CD4-positive, alpha-beta T cell treated with Interleukin-10 for 1 hour (primary cell): Measurements from ENCODE around the gene TMPRSS3.

Experiments
- DNase-seq: peaks from one replicate; pipeline ENCODE4 v3.0.0-alpha.2; 2020

TMPRSS3 gene

DNA sequence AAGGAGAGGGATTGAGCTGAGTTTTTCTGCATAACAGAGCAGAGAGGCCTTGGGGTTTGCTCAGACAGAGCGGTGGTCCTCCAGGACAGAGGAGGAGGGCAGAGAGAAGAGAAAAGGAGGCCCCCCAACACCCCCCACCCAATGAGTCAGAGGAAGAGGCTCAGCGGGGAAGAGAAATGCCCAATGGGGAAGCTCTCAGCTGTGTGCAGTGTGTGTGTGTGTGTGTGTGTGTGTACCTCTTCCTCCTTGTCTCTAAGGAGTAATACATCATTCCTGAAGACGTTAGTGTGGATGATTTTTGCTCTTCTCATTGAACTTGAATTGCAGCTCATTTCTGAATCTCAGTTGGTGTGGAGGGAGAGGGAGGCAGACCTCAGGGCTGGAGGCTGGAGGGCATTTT, 8.7 kb downstream of the TMPRSS3 start:
- no peak for DNase-seq

DNA sequence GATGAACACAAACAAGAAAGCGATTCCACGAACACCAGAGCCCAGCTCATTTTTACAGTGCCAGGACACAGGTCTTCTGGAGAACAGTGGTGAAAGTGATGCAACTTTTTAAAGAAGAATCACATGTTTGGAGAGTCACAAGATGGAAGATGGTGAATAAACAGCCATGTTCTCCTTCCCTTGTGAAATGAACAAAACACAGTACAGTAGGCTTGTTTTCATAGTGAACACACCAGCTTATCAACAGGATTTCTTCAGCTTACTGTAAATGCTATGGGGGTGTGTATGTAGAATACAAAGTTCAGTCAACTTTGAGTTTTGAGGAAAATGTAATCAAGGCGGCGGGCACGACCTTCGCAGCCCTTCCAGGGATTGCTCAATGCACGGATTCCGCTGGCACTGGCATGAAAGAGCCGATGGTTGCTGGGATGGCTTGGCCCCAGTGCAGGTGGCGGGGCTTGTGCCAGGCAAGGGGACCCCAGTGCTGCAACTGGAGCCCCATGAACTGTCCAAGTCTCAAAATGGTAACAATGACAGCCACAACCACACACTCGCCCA, 9.7 kb downstream of the TMPRSS3 start:
- no peak for DNase-seq

DNA sequence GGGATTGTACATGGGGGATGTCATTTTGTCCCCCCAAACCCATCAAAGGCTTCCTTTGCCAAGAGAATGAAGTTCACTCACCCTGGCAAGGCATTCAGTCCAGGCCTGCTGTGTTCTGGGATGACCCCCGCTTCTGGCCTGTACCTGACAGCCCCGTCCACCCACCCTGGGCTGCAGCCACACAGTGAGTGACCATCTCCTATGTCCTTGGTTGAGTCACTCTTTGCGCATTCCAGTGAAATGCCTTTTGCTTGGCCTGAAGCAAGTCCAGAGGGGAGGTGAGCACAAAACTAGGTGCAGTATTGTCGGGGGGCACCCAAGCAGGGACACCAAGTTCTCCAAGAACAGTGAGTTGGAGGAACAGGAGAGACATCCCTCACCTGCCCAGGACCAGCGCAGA, 10.2 kb downstream of the TMPRSS3 start:
- no peak for DNase-seq

DNA sequence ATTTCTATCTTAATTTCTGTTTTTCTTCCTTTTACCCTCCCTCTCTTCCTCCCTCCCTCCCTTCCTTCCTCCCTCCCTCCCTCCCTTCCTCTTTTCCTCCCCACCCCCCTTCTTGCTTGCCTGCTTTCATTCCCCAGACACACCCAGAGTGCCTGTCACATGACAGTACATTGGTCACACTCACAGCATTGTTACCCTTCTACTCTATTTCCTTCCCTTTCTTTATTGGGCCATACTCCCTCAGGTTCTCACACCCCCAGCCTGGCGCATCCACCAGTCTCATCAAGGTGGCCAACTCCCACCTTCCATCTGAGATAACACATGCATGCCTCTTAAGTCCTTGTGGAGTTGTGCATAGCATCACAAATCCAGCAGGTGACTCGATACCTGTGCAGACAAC, 10.9 kb downstream of the TMPRSS3 start:
- DNase-seq: no peak

DNA sequence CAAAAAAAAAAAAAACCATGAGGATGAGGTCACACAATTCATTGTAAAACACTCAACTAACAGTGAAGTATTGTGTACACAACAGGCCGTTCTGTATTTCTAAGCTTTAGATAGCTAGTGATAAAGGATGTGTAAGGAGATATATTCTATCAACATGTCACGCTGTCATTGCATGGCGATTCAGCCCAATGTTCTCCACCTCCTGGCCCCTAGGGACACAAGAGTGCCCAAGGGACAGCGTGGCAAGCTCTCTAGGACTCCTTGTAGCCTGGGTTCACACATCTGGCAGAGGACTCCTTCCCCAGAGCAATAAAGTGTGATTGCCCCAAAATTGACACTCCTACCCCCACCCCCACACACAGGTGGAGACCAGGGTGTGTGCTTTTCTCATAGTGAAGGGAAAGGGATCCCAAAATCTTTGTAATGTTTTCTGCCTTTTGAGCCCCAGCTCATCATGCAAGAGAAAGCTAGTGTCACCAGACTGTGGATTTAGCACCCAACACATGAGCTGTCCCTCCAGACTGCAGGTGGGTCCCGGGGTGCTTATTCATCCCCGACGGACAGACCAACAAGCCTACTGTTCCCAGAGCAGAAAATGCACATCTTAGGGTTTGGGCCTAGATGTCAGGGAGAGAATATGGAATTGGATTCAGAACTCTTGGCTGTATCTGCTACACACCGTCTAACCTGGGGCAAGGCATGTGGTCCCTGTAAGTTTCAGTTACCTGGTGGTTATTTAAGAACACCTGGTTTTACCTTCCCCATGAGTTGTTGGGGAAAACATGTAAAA, 11.5 kb downstream of the TMPRSS3 start:
- no peak for DNase-seq

DNA sequence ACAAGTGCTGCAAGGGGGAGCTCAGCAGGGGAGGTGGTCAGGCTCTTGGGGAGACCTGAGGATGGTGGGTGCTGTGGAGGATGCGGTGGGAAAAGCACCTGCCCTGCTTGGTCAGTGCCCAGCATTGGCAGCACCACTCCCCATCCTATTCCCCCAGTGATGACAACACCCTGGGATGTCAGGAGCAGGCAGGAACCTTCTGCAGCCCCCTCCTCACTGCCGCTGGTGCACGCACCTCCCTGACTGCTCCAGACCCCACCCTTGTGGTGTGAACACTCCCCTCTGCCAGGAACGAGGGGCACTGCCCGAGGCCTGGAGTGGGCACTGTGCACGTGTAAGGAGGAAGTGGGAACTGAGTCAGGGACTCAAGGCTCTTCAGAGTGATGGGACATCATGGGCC, 12.5 kb downstream of the TMPRSS3 start:
- DNase-seq: no peak

DNA sequence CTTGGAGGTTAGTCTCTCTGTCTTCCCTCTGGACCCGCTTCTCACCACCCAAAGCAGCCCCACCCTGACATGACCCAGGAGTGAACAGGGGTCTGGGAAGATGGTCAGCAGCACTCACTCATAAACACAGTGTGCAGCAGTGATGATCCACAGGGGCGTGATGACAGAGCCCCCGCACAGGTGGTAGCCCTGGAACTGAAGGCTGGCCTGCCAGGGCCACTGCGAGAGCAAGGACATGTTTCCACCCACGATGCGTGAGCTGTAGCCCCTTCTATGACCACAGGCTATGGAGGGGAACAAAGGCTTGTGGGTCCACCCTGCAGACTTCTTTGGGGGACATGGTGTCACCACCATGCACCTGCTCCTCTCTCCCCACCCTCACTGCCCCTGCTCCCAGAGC, 12.9 kb downstream of the TMPRSS3 start:
- DNase-seq: no peak

DNA sequence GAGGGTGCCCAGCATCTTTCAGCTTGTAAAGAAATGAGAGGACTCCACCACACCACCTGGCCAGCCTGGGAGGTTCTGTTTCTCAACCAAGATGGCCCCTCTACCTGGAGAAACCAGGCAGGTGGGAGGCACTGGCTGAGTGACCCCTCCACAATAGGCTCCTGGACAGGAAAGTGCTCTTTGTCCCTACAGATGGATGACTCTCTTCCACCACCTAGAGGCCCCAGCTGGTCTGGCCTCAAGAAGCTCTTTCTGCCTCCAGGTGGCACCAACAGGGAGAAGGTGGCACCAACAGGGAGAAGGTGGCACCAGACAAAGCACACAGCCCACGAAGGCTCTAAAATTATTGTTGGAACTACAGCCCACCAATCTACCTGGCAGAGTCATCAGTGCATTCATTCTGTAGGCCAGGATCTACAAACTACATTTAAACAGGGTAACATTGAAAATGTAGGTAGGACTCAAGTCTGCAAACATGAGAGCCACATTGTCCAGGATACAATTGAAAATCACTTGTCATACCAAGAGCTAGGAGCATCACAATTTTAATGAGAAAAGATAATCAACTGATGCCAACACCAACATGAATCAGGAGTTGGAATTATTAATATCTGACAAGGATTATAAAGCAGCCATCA, 14.4 kb downstream of the TMPRSS3 start:
- DNase-seq: peak; percentile 67

DNA sequence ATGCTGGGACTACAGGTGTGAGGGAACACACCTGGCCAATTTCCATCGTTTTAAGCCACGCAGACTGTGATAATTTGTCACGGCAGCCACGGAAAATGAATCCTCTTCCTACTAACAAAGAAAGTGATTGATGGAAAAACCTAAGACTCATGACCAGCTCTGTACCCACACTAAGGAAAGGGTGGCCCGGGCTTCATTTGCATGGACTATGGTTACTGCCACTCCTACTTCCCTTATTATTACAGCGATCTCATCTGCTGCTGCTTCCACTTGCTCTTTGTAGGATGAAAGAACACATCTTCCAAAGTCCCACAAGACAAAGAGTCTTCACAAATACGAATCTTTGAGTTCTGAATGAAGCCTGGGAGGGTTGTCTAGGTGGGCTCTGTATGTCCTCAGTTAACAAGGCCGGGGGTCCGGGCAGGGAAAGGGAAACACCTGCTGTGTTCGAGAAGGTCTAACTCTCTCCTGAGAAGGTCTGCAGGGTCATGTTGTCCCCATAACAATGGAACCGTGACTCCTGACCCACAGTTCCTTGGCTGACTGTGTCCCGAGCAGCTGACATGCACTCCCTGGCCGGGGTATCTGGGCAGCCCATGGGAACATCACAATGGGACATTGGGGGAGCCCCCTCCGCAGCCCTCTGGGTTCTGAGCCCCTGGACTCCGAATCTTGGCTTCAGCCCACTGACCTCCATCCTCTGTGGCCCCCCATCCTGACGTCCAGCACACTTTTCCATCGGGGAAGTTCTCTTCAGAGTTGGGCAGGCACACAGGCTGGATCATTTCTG, 16.2 kb downstream of the TMPRSS3 start:
- no peak for DNase-seq

DNA sequence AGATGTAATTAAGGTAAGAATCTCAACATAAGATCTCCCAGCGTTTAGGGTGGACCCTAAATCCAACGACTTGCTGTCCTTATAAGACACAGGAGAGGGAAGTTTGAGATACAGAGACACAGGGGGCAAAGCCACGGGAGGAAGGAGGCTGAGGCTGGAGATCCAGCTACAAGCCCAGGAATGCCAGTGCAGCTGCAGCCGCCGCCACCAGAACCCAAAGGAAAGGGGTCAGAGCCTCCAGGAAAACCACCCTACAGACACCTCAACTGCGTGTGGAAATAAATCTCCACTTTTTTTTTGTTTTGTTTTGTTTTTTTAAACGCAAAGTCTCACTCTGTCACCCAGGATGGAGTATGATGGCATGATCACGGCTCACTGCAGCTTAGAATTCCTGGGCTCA, 17.4 kb downstream of the TMPRSS3 start:
- no peak for DNase-seq

DNA sequence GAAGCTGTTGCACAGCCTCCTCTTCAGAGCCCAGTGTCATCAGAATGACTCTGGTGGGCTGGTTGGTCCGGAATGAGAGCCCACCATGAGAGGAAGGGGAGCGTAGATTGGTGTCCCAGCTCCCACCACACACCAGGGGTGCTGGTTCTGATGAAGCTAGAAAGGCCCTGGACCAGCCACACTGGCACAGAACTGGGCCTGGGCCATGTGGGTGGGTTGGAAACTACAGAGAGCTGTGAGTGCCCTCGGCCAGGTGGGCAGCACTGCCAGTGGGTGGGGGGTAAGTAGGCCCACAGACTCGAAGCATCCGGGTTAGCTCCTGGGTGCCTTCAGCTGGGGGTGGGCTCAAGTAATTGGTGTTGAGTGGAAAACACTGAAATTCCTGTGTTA, 17.9 kb downstream of the TMPRSS3 start:
- no peak for DNase-seq

DNA sequence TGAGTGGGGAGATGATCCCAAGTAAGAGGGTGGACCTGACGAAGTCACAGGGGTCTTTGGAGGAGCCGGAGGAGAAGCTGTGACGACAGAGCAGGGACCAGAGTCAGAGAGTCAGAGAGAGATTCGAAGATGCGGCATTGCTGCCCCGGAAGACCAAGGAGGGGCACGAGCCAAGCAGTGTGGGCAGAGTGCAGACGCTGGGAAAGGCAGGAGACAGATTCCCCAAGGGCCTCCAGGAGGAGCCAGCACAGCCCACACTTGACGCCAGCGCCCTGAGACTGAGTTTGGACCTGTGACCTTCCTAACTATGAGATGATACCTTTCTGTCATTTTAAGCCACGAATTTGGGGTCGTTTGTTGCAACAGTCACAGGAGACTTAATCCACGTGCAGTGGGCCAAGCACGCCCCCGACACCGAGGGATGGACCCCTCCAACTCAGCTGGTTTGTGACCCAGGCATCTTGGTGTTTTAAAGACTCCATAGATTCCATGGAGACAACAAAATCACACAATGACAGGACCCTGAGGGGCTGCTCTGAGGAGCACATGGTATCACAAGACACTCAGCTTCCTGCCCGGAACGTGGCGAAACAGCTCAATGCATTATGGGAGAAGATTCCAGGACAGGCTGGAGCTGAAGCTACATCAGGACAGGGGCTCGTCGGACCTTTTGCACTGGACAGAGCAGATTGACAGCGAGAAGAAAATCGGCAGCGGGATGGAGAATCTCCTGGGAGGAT, 18.5 kb downstream of the TMPRSS3 start:
- no peak for DNase-seq

DNA sequence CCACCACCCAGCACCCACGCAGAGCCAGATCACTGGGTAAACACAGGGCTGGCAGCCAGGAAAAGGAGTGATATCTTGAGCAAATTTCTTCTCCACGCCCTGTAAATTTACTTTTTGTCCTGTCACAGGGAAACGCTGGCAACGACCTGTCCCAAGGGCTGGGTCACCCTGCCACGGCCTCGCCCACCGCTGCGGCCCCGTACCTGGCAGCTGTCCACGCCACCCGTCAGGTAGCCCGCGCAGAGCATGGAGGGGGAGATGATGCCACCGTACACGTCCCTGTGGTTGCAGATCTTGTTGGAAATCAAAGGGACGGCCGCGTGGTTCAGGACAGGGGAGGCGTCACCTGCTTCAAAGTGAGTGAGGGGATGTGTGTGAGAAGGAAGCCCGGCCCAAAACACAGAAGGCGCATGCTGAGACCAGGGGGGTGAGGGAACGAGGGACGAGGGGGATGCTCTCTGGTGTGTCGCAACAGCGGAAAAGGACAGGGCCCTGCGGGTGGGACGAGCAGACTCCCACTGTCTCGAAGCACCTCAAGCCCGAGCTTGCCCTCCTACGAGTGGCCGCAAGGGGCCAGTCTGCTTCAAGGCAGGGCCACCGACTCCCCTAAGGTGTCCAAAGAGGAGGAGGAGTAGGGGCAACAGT, 19.4 kb downstream of the TMPRSS3 start:
- DNase-seq: no peak

DNA sequence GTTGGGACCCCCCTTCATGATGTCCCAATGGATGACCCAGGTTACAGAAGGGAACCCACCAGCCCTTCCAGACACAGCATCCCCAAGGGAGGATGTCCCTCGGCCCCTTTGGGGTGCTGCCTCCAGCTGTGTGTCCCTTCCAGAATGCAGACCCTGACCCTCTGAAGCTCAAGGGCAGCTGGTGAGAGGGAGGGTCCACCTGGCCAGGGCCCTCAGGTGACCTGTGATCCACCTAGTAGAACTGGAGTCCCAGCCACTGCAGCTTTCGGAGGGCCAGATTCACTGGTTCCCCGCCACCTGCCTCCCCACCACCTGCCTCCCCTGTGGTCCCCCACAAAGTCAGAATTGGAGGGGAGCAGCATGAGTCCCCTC, 19.9 kb downstream of the TMPRSS3 start:
- DNase-seq: no peak

DNA sequence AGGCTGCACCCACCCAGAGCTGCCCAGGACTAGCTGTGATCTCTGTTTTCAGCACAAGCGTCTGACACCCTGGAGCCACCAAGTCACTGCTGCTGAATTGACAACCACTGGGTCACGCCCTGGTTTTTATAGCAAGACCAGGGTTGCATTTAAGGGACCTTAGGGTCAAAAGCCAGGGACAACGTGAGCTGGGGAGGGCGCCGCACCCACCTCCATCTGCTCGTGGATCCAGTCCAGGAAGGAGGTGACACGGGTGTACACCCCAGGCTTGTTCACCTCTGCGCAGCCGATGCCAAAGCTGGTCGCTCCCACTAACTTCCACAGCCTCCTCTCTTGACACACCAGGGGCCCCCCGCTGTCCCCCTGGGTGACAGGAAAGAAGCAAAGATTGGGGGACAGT, 20.3 kb downstream of the TMPRSS3 start:
- DNase-seq: no peak

DNA sequence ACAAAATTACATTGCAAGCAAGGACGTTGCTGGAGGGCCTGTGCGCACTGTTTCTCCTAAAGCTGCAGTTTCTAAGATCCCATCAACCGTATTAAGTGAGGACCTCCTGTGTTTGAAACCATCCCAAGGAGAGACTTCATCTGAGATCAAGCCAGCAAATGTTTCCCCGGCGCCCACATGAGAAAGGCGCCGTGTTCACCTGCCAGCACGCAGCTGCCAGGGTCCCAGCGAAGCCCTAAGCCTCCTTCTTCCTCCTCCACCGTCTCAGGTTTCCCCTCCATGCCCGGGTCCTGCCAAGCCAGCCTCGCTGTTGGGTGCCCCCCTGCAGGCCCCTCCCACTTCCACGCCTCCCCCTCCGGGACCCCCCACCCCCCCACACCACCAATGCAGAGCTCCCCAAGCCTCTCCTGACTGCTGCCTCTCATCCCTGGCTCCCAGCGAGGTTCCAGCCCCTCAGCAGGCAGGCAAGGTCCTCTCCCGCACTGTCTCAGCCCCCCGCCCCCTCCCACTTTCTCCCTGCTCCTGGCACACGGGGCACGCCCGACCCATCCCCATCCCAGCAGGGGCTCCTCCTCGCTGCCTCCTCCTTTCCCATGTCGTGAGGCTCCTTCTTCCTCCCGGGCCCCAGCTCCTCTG, 20.9 kb downstream of the TMPRSS3 start:
- no peak for DNase-seq

DNA sequence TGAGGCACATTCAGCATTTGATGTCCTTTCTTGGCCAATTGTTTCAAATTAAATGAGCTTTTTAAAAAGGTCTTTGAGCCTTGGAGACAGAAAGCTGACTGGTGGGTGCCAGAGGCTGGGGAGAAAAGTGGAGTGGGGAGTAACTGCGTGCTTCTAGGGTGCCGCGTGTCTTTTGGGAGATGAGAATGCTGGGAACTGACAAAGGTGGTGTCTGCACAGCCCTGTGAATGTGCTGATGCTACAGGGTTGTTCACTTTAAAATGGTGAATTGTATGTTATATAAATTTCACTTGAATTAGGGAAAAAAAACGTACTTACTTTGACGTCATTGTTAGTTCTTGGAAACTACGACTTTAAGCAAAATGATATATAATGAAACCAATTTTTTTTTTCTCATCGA, 21.4 kb downstream of the TMPRSS3 start:
- no peak for DNase-seq

DNA sequence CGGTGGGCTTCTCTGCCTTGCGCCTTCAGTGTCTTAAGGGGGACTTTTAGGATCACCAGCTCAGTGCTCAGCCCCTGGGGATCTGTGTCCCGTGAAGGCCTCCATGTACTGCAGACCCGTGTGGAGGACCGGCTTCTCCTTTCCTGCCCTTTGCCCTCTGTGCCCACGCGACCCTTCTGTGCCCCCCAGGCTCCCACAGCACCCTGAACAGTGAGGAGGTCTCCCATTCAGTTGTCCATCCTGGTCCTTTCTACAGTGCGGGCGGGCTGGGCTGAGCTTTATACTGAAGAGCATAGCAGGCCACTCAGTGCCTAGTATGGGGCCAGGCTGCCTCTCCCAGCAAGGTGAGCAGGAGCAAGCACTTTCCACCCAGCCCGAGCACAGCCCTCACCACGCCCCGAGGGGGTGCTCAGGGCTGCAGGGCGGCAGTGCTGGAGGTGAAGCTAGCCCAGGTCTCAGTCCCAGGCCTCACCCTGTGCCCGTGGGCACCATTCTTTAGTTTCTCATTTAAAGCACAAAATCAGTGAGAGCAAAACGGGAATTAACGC, 21.9 kb downstream of the TMPRSS3 start:
- DNase-seq: no peak

DNA sequence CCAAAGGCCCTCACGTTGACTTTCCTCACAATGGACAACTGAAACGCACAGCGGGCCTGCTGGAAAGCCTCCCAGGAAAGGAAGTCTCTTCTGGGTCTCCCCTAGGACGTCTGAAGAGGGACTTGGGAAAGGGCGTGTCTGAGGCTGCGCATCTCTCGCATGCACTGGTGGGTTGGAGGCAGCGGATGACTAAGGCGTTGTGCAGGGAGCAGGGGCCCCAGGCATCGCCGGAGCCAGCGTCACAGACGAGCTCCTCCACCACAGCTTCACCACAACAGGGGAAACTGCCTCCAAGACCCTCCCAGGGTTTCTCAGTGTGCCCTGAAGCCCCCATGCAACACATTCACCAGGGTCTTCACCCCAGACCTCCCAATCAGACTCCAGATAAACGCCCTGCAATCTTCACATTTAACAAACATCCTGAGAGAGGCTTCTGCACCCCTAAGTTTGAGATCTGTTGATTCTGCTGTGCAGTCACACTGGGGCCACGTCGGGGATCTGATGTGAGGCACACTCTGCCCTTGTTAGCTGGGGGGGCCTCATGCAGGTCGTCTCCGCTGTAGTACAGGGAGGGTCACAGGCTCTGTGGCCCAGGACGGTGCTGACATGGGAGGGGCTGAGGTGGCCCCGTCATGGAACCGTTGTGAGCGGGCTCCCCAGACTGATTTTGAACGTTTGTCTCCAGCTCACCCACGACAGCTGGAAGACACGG, 22.5 kb downstream of the TMPRSS3 start:
- no peak for DNase-seq

DNA sequence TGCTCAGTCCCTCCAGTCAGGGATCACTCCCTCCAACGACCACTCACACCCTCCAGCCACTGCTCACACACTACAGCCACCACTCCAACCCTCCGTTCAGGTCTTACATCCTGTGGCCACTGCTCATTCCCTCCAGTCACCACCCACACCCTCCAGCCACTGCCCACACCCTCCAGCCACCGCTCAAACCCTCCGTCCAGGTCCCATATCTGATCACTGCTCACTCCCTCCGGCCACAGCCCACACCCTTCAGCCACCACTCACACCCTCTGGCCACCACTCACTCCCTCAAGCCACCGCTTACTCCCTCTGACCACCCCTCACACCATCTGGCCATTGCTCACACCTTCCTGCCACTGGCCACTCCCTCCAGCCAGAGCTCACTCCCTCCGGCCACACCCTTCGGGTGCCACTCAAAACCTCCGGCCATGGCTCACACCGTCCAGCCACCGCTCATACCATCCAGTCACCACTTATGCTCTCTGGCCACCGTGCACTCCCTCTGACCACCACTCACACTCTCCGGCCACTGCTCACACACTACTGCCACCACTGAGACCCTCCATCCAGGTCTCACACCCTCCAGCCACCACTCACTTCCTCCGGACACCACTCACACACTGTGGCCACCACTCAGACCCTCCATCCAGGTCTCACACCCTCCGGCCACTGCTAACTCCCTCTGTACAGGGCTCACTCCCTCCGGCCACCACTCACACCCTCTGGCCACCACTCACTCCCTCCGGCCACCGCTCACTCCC, 24.8 kb downstream of the TMPRSS3 start:
- DNase-seq: no peak
